K562 (cell line): ENCODE results near the gene BSPH1. TPM values are rescaled to one million over a fixed set of nuclear protein-coding genes. Genes with fewer than 3 reads are reported as not detected.

Experiments
- ATAC-seq: fragments of 200-7000 bp; cut with Tn5 transposase; 3 replicates; pipeline ENCODE4 v1.9.1; 2020; ENCODE audit warnings: moderate library complexity
- BruUV-seq: library from RNA; stranded (reverse); fragments of 400-500 nt; replicated peaks from 2 replicates; lab custom pipeline; 2021; lab: Mats Ljungman, UMichigan
- CTCF ChIA-PET: fragments of 300-600 bp; formaldehyde crosslinking; extraction: SDS; loops from one replicate; lab custom pipeline; 2021; ENCODE audit warnings: low intra/inter-chr PET ratio; lab: Yijun Ruan, JAX
- POLR2A ChIA-PET: fragments of 300-600, 350-650 bp; sonication (Branson Sonifier 250); formaldehyde crosslinking; extraction: SDS; loops from one replicate; lab custom pipeline; 2021; ENCODE audit warnings: antibody characterized with exemption, inconsistent platforms; lab: Yijun Ruan, JAX
- DNase-seq, 4 experiments: peaks; one replicate each; pipeline versions ENCODE4 v3.0.0 to v3.0.0-alpha.2; 2011 to 2018; ENCODE audit warnings: low spot score in 3 of 4, mixed read lengths in 3 of 4; ENCODE audit errors: extremely low read depth in 1 of 4
- FAIRE-seq: peaks from 2 replicates; lab custom pipeline; 2011; peaks lifted over from hg19 to GRCh38; lab: Jason Lieb, UNC
- H2AFZ ChIP-seq: 2 replicates; pipeline ENCODE4 v1.6.0; 2011; ENCODE audit warnings: low read depth, low read length, control low read depth, inconsistent platforms
- H3K27ac ChIP-seq: fragments of 200-600 bp; 3 replicates; pipeline ENCODE4 v1.8.0; 2011; ENCODE audit warnings: low read depth, mild to moderate bottlenecking, control low read depth, inconsistent platforms, low read length, moderate library complexity, mixed read lengths; ENCODE audit errors: extremely low read depth
- H3K27me3 ChIP-seq, 2 experiments: fragments of 300-600 bp in 1 of 2; 2 replicates in 1 of 2; 3 replicates in 1 of 2; pipeline versions ENCODE4 v1.6.0 to v1.8.0; 2011; ENCODE audit warnings: inconsistent platforms in 2 of 2, low read length in 2 of 2, mild to moderate bottlenecking in 1 of 2, mixed read lengths in 1 of 2, moderate library complexity in 1 of 2; ENCODE audit not compliant: control insufficient read depth in 2 of 2, insufficient read depth in 2 of 2
- H3K36me3 ChIP-seq: fragments of 300-600 bp; 3 replicates; pipeline ENCODE4 v1.8.0; 2011; ENCODE audit warnings: mild to moderate bottlenecking, low read length, inconsistent platforms; ENCODE audit not compliant: control insufficient read depth, insufficient read depth
- H3K4me1 ChIP-seq, 2 experiments: fragments of 200-600 bp in 1 of 2; replicated peaks in 1 of 2; 2 replicates in 1 of 2; 3 replicates in 1 of 2; pipeline versions ENCODE4 v1.5.1 to v1.8.0; 2011; ENCODE audit warnings: inconsistent platforms in 2 of 2, low read length in 2 of 2, mild to moderate bottlenecking in 1 of 2, mixed read lengths in 1 of 2, moderate library complexity in 1 of 2; ENCODE audit not compliant: control insufficient read depth in 2 of 2, insufficient read depth in 2 of 2
- H3K4me2 ChIP-seq: 2 replicates; pipeline ENCODE4 v1.6.1; 2011; ENCODE audit warnings: low read length, control low read depth, inconsistent platforms, mixed read lengths; ENCODE audit not compliant: insufficient read depth
- H3K4me3 ChIP-seq: fragments of 200-600 bp; sonication (generic), shearing (Covaris generic); 2 replicates; pipeline ENCODE4 v1.5.1; 2016; ENCODE audit warnings: control low read depth, inconsistent platforms
- H3K79me2 ChIP-seq: fragments of 200-600 bp; 3 replicates; pipeline ENCODE4 v1.8.0; 2011; ENCODE audit warnings: low read length, inconsistent platforms; ENCODE audit not compliant: control insufficient read depth, insufficient read depth
- H3K9ac ChIP-seq, 2 experiments: 2 replicates each; pipeline versions ENCODE4 v1.6.0 to v1.6.1; 2011; ENCODE audit warnings: low read depth in 2 of 2, low read length in 2 of 2, control low read depth in 1 of 2, inconsistent platforms in 1 of 2, mild to moderate bottlenecking in 1 of 2, mixed read lengths in 1 of 2; ENCODE audit not compliant: insufficient read depth in 1 of 2
- H3K9me1 ChIP-seq: one replicate; pipeline ENCODE4 v1.6.0; 2011; ENCODE audit warnings: inconsistent platforms, mild to moderate bottlenecking, low read length, moderate library complexity; ENCODE audit not compliant: control insufficient read depth, insufficient read depth
- H3K9me3 ChIP-seq: replicated peaks from 2 replicates; pipeline ENCODE4 v1.5.1; 2011; ENCODE audit warnings: low read depth, low read length, inconsistent platforms; ENCODE audit not compliant: control insufficient read depth, insufficient read depth
- H4K20me1 ChIP-seq: replicated peaks from 2 replicates; pipeline ENCODE4 v1.6.1; 2011; ENCODE audit warnings: low read length, inconsistent platforms, mixed read lengths; ENCODE audit not compliant: control insufficient read depth, insufficient read depth
- CEBPG ChIP-seq, 3 experiments: fragments of 200-800 bp in 1 of 3; sonication (Bioruptor generic) in 1 of 3; sonication (generic) in 1 of 3; formaldehyde crosslinking in 1 of 3; IDR thresholded peaks in 2 of 3; conservative IDR thresholded peaks in 1 of 3; 2 replicates each; pipeline versions ENCODE4 v1.6.1 to v1.8.0; 2016 to 2022; ENCODE audit warnings: missing compliant biosample characterization in 2 of 3, missing genetic modification characterization in 2 of 3, mild to moderate bottlenecking in 1 of 3, missing genetic modification reagents in 1 of 3
- FOXK2 ChIP-seq, 2 experiments: fragments of 450-650 bp; IDR thresholded peaks in 1 of 2; conservative IDR thresholded peaks in 1 of 2; 2 replicates each; pipeline ENCODE4 v1.6.1; 2016; ENCODE audit warnings: low read depth in 2 of 2, mild to moderate bottlenecking in 1 of 2
- IFI16 ChIP-seq: fragments of 250-450 bp; sonication (Bioruptor Pico); IDR thresholded peaks from 2 replicates; pipeline ENCODE4 v2.1.2; 2022; ENCODE audit warnings: mild to moderate bottlenecking, inconsistent platforms
- MITF ChIP-seq: IDR thresholded peaks from 2 replicates; pipeline ENCODE4 v1.6.1; 2014; ENCODE audit warnings: antibody characterized with exemption
- ZNF785 ChIP-seq: fragments of 250-450 bp; sonication (Bioruptor Pico); IDR thresholded peaks from 2 replicates; pipeline ENCODE4 v1.4.0; 2020; ENCODE audit warnings: mild to moderate bottlenecking
- WGBS: fragments of 100-300 bp; shearing (Covaris generic); methylation state at CpG from one replicate; pipeline ENCODE4 v1.1.6; 2016; ENCODE audit warnings: low coverage, mixed read lengths; ENCODE audit not compliant: insufficient coverage; ENCODE audit errors: missing lambda C conversion rate; 5-methylcytosine and 5-hydroxymethylcytosine counted together
- in situ Hi-C: fragments of 300-500 bp; cut with MboI; formaldehyde crosslinking; loops from 4 replicates; pipeline ENCODE4 v1.15.0; 2018; ENCODE audit warnings: inconsistent platforms, mixed read lengths
- intact Hi-C: fragments of 100-400 bp; cut with micrococcal nuclease; formaldehyde crosslinking; loops from 2 replicates; pipeline ENCODE4 v1.14.2; 2022
- polyA plus RNA-seq, 8 experiments: library from polyadenylated mRNA; depleted of rRNA in 4 of 8; stranded (reverse) in 5 of 8; unstranded in 3 of 8; fragments of >200 nt; fragmentation: Nextera tagmentation in 2 of 8; fragmentation: Illumina TruSeq in 1 of 8; extraction: Ambion mirVana in 2 of 8; extraction: Trizol in 1 of 8; gene quantifications; 2 replicates each; pipeline versions ENCODE4 v1.2.1 to v1.2.3, GENCODE V29; 2011 to 2014; ENCODE audit warnings: inconsistent platforms in 1 of 8, missing spikeins in 1 of 8
- total RNA-seq, 7 experiments: library from RNA; depleted of rRNA in 6 of 7; stranded (reverse); fragments of >200 nt in 6 of 7; fragmentation: Illumina TruSeq in 2 of 7; extraction: Trizol in 2 of 7; gene quantifications; 2 replicates each; pipeline versions ENCODE4 v1.2.1 to v1.2.3, GENCODE V29; 2011 to 2021; ENCODE audit warnings: low replicate concordance in 1 of 7

Gene BSPH1
- total and polyA plus RNA-seq, 9 of the 15 experiments (the other 6 are each of a cell fraction or from before 2014, with no cell fraction given): not detected

GRCh38 chr19:48004236-48004635 is 12.3 kb upstream of the BSPH1 start (continued):
- TF ChIP-seq FOXK2 (conservative IDR thresholded peaks at IDR 0.05 in 1 of 2, IDR thresholded peaks at IDR 0.05 in 1 of 2; ENCODE audit: low read depth in 2 of 2): no peak
- TF ChIP-seq CEBPG (CRISPR knock-in tag; IDR thresholded peaks at IDR 0.05): no peak
- no peak for TF ChIP-seq CEBPG (tag; conservative IDR thresholded peaks at IDR 0.05 in 1 of 2, IDR thresholded peaks at IDR 0.05 in 1 of 2)
- no peak for TF ChIP-seq IFI16 (CRISPR knock-in tag)
- no peak for TF ChIP-seq MITF
- TF ChIP-seq, all 486 proteins: peak for 0

GRCh38 chr19:48000846-48001245 is 8.9 kb upstream of the BSPH1 start:
- Histone ChIP-seq H3K27ac (no peak overlapping the region), H3K9ac (no peak overlapping the region), H2AFZ (no peak overlapping the region), H3K9me1 (no peaks in the 10 kb centered on the region), H4K20me1 (no peaks in the 10 kb centered on the region), H3K4me2 (no peak overlapping the region), H3K9me3 (no peaks in the 10 kb centered on the region), H3K4me1 (peaks cover 0 to 4% of the 10 kb centered on the region in 2 experiments; a peak in 2 of 5 replicates), H3K27me3 (peaks cover 0 to 5% of the 10 kb centered on the region in 2 experiments; a peak in 2 of 5 replicates), H3K79me2 (no peaks in the 10 kb centered on the region), H3K36me3 (no peaks in the 10 kb centered on the region), H3K4me3 (no peak overlapping the region)
- intact Hi-C loops (no loop called here), in situ Hi-C loops (no loop called here)
- no peak for FAIRE-seq
- no peak for DNase-seq
- 7% methylated on average over 5 of the region's 6 CpGs for WGBS
- no TSS peak for BruUV-seq
- TF ChIP-seq ZNF785: no peak
- ChIA-PET CTCF (interaction anchor here (0.6 kb wide), 1 partner anchor 215 kb away, joined by 3 read pairs; no protein-coding TSS in a partner anchor), POLR2A (no interaction called here)
- ATAC-seq: no peak
